Upper lobe of left lung (tissue), 6 donors: ENCODE results near the gene CKAP4. TPM values are rescaled to one million over a fixed set of nuclear protein-coding genes. Genes with fewer than 3 reads are reported as not detected.

Source experiments
- ATAC-seq, 2 donors: fragments of 200-7000 bp; cut with Tn5 transposase; one replicate each; pipeline ENCODE4 v1.9.1; 2022; ENCODE audit warnings: mild to moderate bottlenecking in 2 of 2, moderate library complexity in 2 of 2; ENCODE audit not compliant: low FRiP score in 2 of 2
- DNase-seq, 2 donors: peaks; one replicate each; pipeline ENCODE4 v3.0.0-alpha.2; 2019 to 2020
- H3K27ac ChIP-seq, 4 donors: fragments of 200-600 bp; sonication (generic); one replicate each; pipeline ENCODE4 v1.5.1; 2016 to 2019
- H3K27me3 ChIP-seq, 4 donors: fragments of 200-600 bp; sonication (generic); one replicate each; pipeline ENCODE4 v1.5.1; 2017 to 2019
- H3K36me3 ChIP-seq, 4 donors: fragments of 200-600 bp; sonication (generic); one replicate each; pipeline ENCODE4 v1.5.1; 2016 to 2019
- H3K4me1 ChIP-seq, 4 donors: fragments of 200-600 bp; sonication (generic); one replicate each; pipeline ENCODE4 v1.5.1; 2018 to 2019
- H3K4me3 ChIP-seq, 4 donors: fragments of 200-600 bp; sonication (generic); one replicate each; pipeline ENCODE4 v1.5.1; 2017 to 2019; ENCODE audit warnings: mild to moderate bottlenecking in 2 of 4, moderate library complexity in 1 of 4
- H3K9me3 ChIP-seq, 4 donors: fragments of 200-600 bp; sonication (generic); one replicate each; pipeline ENCODE4 v1.5.1; 2018 to 2019
- CTCF ChIP-seq, 6 experiments: fragments of 450-650 bp in 4 of 6; fragments of 200-600 bp in 2 of 6; sonication (generic) in 2 of 6; IDR thresholded peaks; one replicate each; pipeline ENCODE4 v1.5.1; 2016 to 2019; ENCODE audit warnings: antibody characterized with exemption in 6 of 6
- EP300 ChIP-seq, 4 donors: sonication (generic); formaldehyde crosslinking; IDR thresholded peaks; one replicate each; pipeline ENCODE4 v1.5.1; 2017; ENCODE audit warnings: antibody characterized with exemption in 4 of 4, control low read depth in 2 of 4
- POLR2A ChIP-seq, 4 donors: fragments of 450-650 bp; IDR thresholded peaks; one replicate each; pipeline ENCODE4 v1.5.1; 2016 to 2017; ENCODE audit warnings: antibody characterized with exemption in 4 of 4, mild to moderate bottlenecking in 2 of 4
- POLR2AphosphoS5 ChIP-seq, 2 donors: sonication (generic); formaldehyde crosslinking; IDR thresholded peaks; one replicate each; pipeline ENCODE4 v1.5.1; 2017; ENCODE audit warnings: antibody characterized with exemption in 2 of 2
- WGBS, 2 donors: methylation state at CpG; one replicate each; pipeline ENCODE4 v1.1.5; 2017 to 2018; 5-methylcytosine and 5-hydroxymethylcytosine counted together
- total RNA-seq, 6 donors: library from RNA; depleted of rRNA in 4 of 6; stranded (reverse); fragments of >200 nt in 4 of 6; gene quantifications; one replicate each; pipeline versions ENCODE4 v1.1.0 to v1.2.1, GENCODE V29; 2016 to 2021
- donor health status: DM: no; HTN: no; CAD: no; lungs with moderate emphysema.
- donor health status: DM: no; HTN: yes; CAD: no; lungs with severe emphysema.

CKAP4 gene
- total RNA-seq, 6 donors from 2014 or later, result 16.8 to 70.8 (median 44.5) TPM

- Histone ChIP-seq H3K27ac (peak overlapping the region in 1 of 4 donors; percentile 3), H3K4me3 (no peak overlapping the region), H3K4me1 (no peaks in the 10 kb centered on the region), H3K27me3 (no peaks in the 10 kb centered on the region), H3K9me3 (no peaks in the 10 kb centered on the region), H3K36me3 (no peaks in the 10 kb centered on the region)
- WGBS, 2 donors, result 79 to 84% methylated on average over 7 of the region's 7 CpGs
- no peak for TF ChIP-seq EP300 (IDR thresholded peaks at IDR 0.05)
- no peak for TF ChIP-seq POLR2A (IDR thresholded peaks at IDR 0.05)
- TF ChIP-seq CTCF (IDR thresholded peaks at IDR 0.05), result no peak
- TF ChIP-seq POLR2AphosphoS5 (IDR thresholded peaks at IDR 0.05), result no peak
- no peak for DNase-seq
- no peak for ATAC-seq
Measured at GRCh38 chr12:106269150-106269771, 21.4 kb upstream of the CKAP4 start.

- DNase-seq (no peak), ATAC-seq (no peak)
- Histone ChIP-seq H3K27ac (no peak overlapping the region), H3K4me3 (no peak overlapping the region), H3K36me3 (no peaks in the 10 kb centered on the region), H3K4me1 (no peaks in the 10 kb centered on the region), H3K27me3 (no peaks in the 10 kb centered on the region), H3K9me3 (no peaks in the 10 kb centered on the region)
- WGBS, 2 donors, result 65 to 73% methylated on average over 2 of the region's 2 CpGs
- TF ChIP-seq POLR2AphosphoS5 (IDR thresholded peaks at IDR 0.05) (no peak), CTCF (IDR thresholded peaks at IDR 0.05) (no peak), POLR2A (IDR thresholded peaks at IDR 0.05) (no peak), EP300 (IDR thresholded peaks at IDR 0.05) (no peak)
Measured at GRCh38 chr12:106267535-106267934, 19.7 kb upstream of the CKAP4 start.

GRCh38 chr12:106265116-106265515, 17.3 kb upstream of the CKAP4 start:
- TF ChIP-seq POLR2AphosphoS5 (IDR thresholded peaks at IDR 0.05) (no peak), POLR2A (IDR thresholded peaks at IDR 0.05) (no peak), CTCF (IDR thresholded peaks at IDR 0.05) (no peak), EP300 (IDR thresholded peaks at IDR 0.05) (no peak)
- no peaks in the 10 kb centered on the region for H3K9me3 ChIP-seq
- ATAC-seq, result peak in 1 of 2 donors; percentile 48
- no peaks in the 10 kb centered on the region for H3K36me3 ChIP-seq
- no peak overlapping the region for H3K4me3 ChIP-seq
- WGBS, 2 donors, result 81 to 85% methylated on average over 1 of the region's 1 CpG
- no peaks in the 10 kb centered on the region for H3K4me1 ChIP-seq
- DNase-seq, result no peak
- no peaks in the 10 kb centered on the region for H3K27me3 ChIP-seq
- H3K27ac ChIP-seq, result no peak overlapping the region

GRCh38 chr12:106258935-106259334, 11.1 kb upstream of the CKAP4 start:
- no peak for ATAC-seq
- TF ChIP-seq POLR2AphosphoS5 (IDR thresholded peaks at IDR 0.05), result no peak
- no peak for TF ChIP-seq CTCF (IDR thresholded peaks at IDR 0.05)
- TF ChIP-seq EP300 (IDR thresholded peaks at IDR 0.05), result no peak
- TF ChIP-seq POLR2A (IDR thresholded peaks at IDR 0.05), result no peak
- WGBS, 2 donors, result 100% methylated on average over 1 of the region's 1 CpG; no CpG with 5 or more reads in 1 of the 2 donors

GRCh38 chr12:106258226-106258625, 10.4 kb upstream of the CKAP4 start:
- DNase-seq, result no peak
- Histone ChIP-seq H3K4me1 (no peaks in the 10 kb centered on the region), H3K36me3 (no peaks in the 10 kb centered on the region), H3K27me3 (no peaks in the 10 kb centered on the region), H3K9me3 (no peaks in the 10 kb centered on the region), H3K4me3 (no peak overlapping the region), H3K27ac (no peak overlapping the region)
- no peak for ATAC-seq
- WGBS, 2 donors, result 83 to 85% methylated on average over 4 of the region's 4 CpGs
- TF ChIP-seq EP300 (IDR thresholded peaks at IDR 0.05) (no peak), POLR2AphosphoS5 (IDR thresholded peaks at IDR 0.05) (no peak), POLR2A (IDR thresholded peaks at IDR 0.05) (no peak), CTCF (IDR thresholded peaks at IDR 0.05) (no peak)

More at GRCh38 chr12:106258935-106259334, 11.1 kb upstream of the CKAP4 start:
- Histone ChIP-seq H3K4me3 (no peak overlapping the region), H3K9me3 (no peaks in the 10 kb centered on the region), H3K27me3 (no peaks in the 10 kb centered on the region), H3K4me1 (no peaks in the 10 kb centered on the region), H3K27ac (no peak overlapping the region), H3K36me3 (no peaks in the 10 kb centered on the region)
- no peak for DNase-seq
